Lung (tissue), 12 donors: ENCODE results near the gene GCK. TPM values are rescaled to one million over a fixed set of nuclear protein-coding genes. Genes with fewer than 3 reads are reported as not detected.

Source experiments
- ATAC-seq: fragments of 200-7000 bp; cut with Tn5 transposase; one replicate; pipeline ENCODE4 v1.9.1; 2020; ENCODE audit warnings: moderate number of reproducible peaks; ENCODE audit not compliant: insufficient read depth, low FRiP score
- DNase-seq, 3 donors: peaks; one replicate each; pipeline ENCODE4 v3.0.0-alpha.2; 2013 to 2017
- H3K27ac ChIP-seq, 2 donors: one replicate each; pipeline ENCODE4 v1.5.1; 2013; ENCODE audit warnings: mild to moderate bottlenecking in 2 of 2, moderate library complexity in 2 of 2, control low read depth in 1 of 2, inconsistent platforms in 1 of 2, low read depth in 1 of 2, low read length in 1 of 2
- H3K27me3 ChIP-seq, 3 donors: one replicate each; pipeline ENCODE4 v1.5.1; 2013; ENCODE audit warnings: low read length in 2 of 3; ENCODE audit not compliant: control insufficient read depth in 3 of 3, insufficient read depth in 3 of 3
- H3K36me3 ChIP-seq, 4 donors: one replicate each; pipeline ENCODE4 v1.5.1; 2013; ENCODE audit warnings: low read length in 4 of 4, mild to moderate bottlenecking in 1 of 4, moderate library complexity in 1 of 4; ENCODE audit not compliant: control insufficient read depth in 4 of 4, insufficient read depth in 4 of 4
- H3K4me1 ChIP-seq, 5 donors: one replicate each; pipeline ENCODE4 v1.5.1; 2013; ENCODE audit warnings: low read length in 5 of 5, mild to moderate bottlenecking in 2 of 5, moderate library complexity in 1 of 5; ENCODE audit not compliant: control insufficient read depth in 5 of 5, insufficient read depth in 5 of 5
- H3K4me3 ChIP-seq: one replicate; pipeline ENCODE4 v1.5.1; 2013; ENCODE audit warnings: mild to moderate bottlenecking, control low read depth, moderate library complexity
- H3K9ac ChIP-seq, 2 donors: one replicate each; pipeline ENCODE4 v1.5.1; 2013; ENCODE audit warnings: low read length in 2 of 2, control low read depth in 1 of 2; ENCODE audit not compliant: insufficient read depth in 1 of 2
- H3K9me3 ChIP-seq, 4 donors: one replicate each; pipeline ENCODE4 v1.5.1; 2013; ENCODE audit warnings: low read length in 3 of 4, mild to moderate bottlenecking in 1 of 4, moderate library complexity in 1 of 4; ENCODE audit not compliant: control insufficient read depth in 4 of 4, insufficient read depth in 3 of 4
- WGBS, 2 donors: extraction: QIAGEN DNeasy Blood & Tissue Kit; methylation state at CpG; one replicate each; pipeline ENCODE4 v1.1.7; 2013; 5-methylcytosine and 5-hydroxymethylcytosine counted together
- polyA plus RNA-seq, 2 donors: library from polyadenylated mRNA; stranded (reverse); fragments of 200-250 nt; gene quantifications; one replicate each; pipeline ENCODE4 v1.2.1, GENCODE V29; 2013
- total RNA-seq, 2 donors: library from RNA; depleted of rRNA in 1 of 2; stranded (reverse); fragments of >200 nt in 1 of 2; gene quantifications; one replicate each; pipeline ENCODE4 v1.2.1, GENCODE V29; 2014 to 2021
- TF ChIP-seq, protein P1 (sequence below): IDR thresholded peaks from 2 replicates; pipeline ENCODE4 v1.5.1; 2012; ENCODE audit warnings: mild to moderate bottlenecking; ENCODE audit errors: control extremely low read depth, extremely low read depth
- donor health status: control.
- donor health status: control.
- donor health status: Bipolar disorder and iron deficiency.
- donor health status: healthy.
- donor health status: DM: yes; HTN: yes; CAD: no.

GCK gene
- total and polyA plus RNA-seq, 4 donors = 0.25 to 1.1 (median 0.43) TPM

DNA sequence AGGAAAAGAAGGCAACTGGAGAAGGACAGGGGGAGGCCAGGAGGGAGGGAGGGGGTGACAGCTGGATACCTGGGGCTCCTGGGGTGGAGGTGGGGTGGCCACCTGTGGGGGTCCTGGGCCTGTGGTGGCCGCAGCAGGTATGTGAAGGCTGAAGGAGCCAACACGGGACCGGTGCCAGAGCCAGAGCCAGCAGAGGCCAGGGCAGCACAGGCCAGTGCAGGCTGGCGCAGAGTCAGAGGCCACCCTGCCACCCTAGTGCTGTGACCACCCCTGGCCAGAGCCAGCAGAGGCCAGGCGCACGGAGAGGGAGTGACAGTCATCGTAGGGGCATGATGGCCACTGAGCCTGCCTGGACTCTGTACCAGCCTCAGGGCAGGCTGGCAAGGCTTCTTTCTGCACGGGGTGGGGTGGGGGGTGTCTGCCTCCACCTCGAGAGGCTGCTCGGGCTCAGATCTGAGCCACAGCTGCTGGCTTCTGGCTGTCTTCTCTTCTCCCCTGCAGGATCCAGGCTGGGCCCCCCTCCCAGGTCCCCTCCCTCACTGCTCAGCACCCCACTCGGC is 40.4 kb upstream of the GCK start:
- no peaks in the 10 kb centered on the region for H3K36me3 ChIP-seq
- no peak overlapping the region for H3K9ac ChIP-seq
- H3K4me1 ChIP-seq = peaks cover 0 to 8% (median 2%) of the 10 kb centered on the region in 5 donors
- no peak overlapping the region for H3K27ac ChIP-seq
- DNase-seq = no peak
- no peak overlapping the region for H3K4me3 ChIP-seq
- H3K9me3 ChIP-seq = no peaks in the 10 kb centered on the region
- TF ChIP-seq, protein P1, sequence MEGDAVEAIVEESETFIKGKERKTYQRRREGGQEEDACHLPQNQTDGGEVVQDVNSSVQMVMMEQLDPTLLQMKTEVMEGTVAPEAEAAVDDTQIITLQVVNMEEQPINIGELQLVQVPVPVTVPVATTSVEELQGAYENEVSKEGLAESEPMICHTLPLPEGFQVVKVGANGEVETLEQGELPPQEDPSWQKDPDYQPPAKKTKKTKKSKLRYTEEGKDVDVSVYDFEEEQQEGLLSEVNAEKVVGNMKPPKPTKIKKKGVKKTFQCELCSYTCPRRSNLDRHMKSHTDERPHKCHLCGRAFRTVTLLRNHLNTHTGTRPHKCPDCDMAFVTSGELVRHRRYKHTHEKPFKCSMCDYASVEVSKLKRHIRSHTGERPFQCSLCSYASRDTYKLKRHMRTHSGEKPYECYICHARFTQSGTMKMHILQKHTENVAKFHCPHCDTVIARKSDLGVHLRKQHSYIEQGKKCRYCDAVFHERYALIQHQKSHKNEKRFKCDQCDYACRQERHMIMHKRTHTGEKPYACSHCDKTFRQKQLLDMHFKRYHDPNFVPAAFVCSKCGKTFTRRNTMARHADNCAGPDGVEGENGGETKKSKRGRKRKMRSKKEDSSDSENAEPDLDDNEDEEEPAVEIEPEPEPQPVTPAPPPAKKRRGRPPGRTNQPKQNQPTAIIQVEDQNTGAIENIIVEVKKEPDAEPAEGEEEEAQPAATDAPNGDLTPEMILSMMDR = no peak
- WGBS, 2 donors = 83 to 90% methylated on average over 10 to 11 of the region's 11 CpGs
- no peak for ATAC-seq
- peaks cover 0 to 6% (median 2%) of the 10 kb centered on the region in 3 donors for H3K27me3 ChIP-seq

- Histone ChIP-seq H3K4me3 (no peak overlapping the region), H3K9me3 (no peaks in the 10 kb centered on the region), H3K4me1 (peaks cover 0 to 8% (median 2%) of the 10 kb centered on the region in 5 donors), H3K9ac (no peak overlapping the region), H3K27ac (no peak overlapping the region), H3K36me3 (no peaks in the 10 kb centered on the region), H3K27me3 (peaks cover 0 to 6% (median 2%) of the 10 kb centered on the region in 3 donors)
- ATAC-seq (no peak), DNase-seq (no peak)
- TF ChIP-seq, protein P1 = no peak
- WGBS, 2 donors = 82 to 92% methylated on average over 22 to 29 of the region's 29 CpGs
Observed at GRCh38 chr7:44228571-44229350, 39.5 kb upstream of the GCK start.

GRCh38 chr7:44227911-44228310 is 38.7 kb upstream of the GCK start:
- TF ChIP-seq, protein P1 = no peak
- Histone ChIP-seq H3K27ac (no peak overlapping the region), H3K4me1 (peaks cover 0 to 8% (median 2%) of the 10 kb centered on the region in 5 donors), H3K4me3 (no peak overlapping the region), H3K9me3 (no peaks in the 10 kb centered on the region), H3K9ac (no peak overlapping the region), H3K36me3 (no peaks in the 10 kb centered on the region), H3K27me3 (peaks cover 0 to 9% (median 2%) of the 10 kb centered on the region in 3 donors)
- DNase-seq (no peak), ATAC-seq (no peak)
- 68 to 79% methylated on average over 14 of the region's 14 CpGs for WGBS, 2 donors
